Fibroblast of skin of scalp (primary cell): ENCODE measurements around the gene NR2C1.
A peak's percentile ranks its signal among the peaks of the same experiment; 100 is the strongest.

Experiments used
- DNase-seq: peaks from one replicate; pipeline ENCODE4 v3.0.0-alpha.2; 2013

The NR2C1 gene

GRCh38 chr12:95083938-95084337, 10.5 kb upstream of the NR2C1 start:
- DNase-seq, result peak; percentile 60

GRCh38 chr12:95083471-95083870, 10.1 kb upstream of the NR2C1 start:
- no peak for DNase-seq

GRCh38 chr12:95077341-95077740, 3.9 kb upstream of the NR2C1 start:
- DNase-seq, result no peak

- no peak for DNase-seq
These were observed 1.3 kb upstream of the NR2C1 start for GRCh38 chr12:95074766-95075165.

GRCh38 chr12:95073698-95074520, 491 bp upstream of the NR2C1 start:
- DNase-seq, result no peak

- DNase-seq, result no peak
These were observed 3.0 kb downstream of the NR2C1 start for GRCh38 chr12:95070378-95070777.

- no peak for DNase-seq
These were observed 7.1 kb downstream of the NR2C1 start for GRCh38 chr12:95066091-95066855.

- DNase-seq, result no peak
These were observed 12.5 kb downstream of the NR2C1 start for GRCh38 chr12:95060951-95061350.

GRCh38 chr12:95059984-95060383, 13.4 kb downstream of the NR2C1 start:
- no peak for DNase-seq

GRCh38 chr12:95057424-95057823, 16.0 kb downstream of the NR2C1 start:
- no peak for DNase-seq

- DNase-seq, result no peak
These were observed 18.4 kb downstream of the NR2C1 start for GRCh38 chr12:95055057-95055456.

GRCh38 chr12:95054206-95054605, 19.2 kb downstream of the NR2C1 start:
- DNase-seq, result no peak

- no peak for DNase-seq
These were observed 22.2 kb downstream of the NR2C1 start for GRCh38 chr12:95051241-95051640.

- no peak for DNase-seq
These were observed 35.5 kb downstream of the NR2C1 start for GRCh38 chr12:95037906-95038305.

- no peak for DNase-seq
These were observed 38.7 kb downstream of the NR2C1 start for GRCh38 chr12:95034750-95035149.

GRCh38 chr12:95022477-95022876, 50.9 kb downstream of the NR2C1 start:
- no peak for DNase-seq

GRCh38 chr12:95017482-95017881, 55.9 kb downstream of the NR2C1 start:
- no peak for DNase-seq

- DNase-seq, result no peak
These were observed 57.3 kb downstream of the NR2C1 start for GRCh38 chr12:95016120-95016519.

- DNase-seq, result no peak
These were observed 58.9 kb downstream of the NR2C1 start for GRCh38 chr12:95014554-95014953.

- no peak for DNase-seq
These were observed 67.2 kb downstream of the NR2C1 start for GRCh38 chr12:95006206-95006605.

GRCh38 chr12:95004610-95005009, 68.8 kb downstream of the NR2C1 start:
- DNase-seq, result no peak

- DNase-seq, result no peak
These were observed 69.5 kb downstream of the NR2C1 start for GRCh38 chr12:95003921-95004272.

GRCh38 chr12:95003213-95003920, 70.1 kb downstream of the NR2C1 start, which contains the start of gene NDUFA12:
Gene NDUFA12 (minus strand): TSS chr12:95003697. CDS start chr12:95003680, 17 bp downstream.
- peak; percentile 97 for DNase-seq
